Fibroblast of mammary gland (primary cell): Measurements from ENCODE around the gene LAMA5.

Experiments used
- DNase-seq: peaks from one replicate; pipeline ENCODE4 v3.0.0-alpha.2; 2010; ENCODE audit warnings: low read depth
- H3K4me3 ChIP-seq: 2 replicates; pipeline ENCODE4 v1.5.1; 2011; ENCODE audit warnings: low read depth, mild to moderate bottlenecking, low read length, moderate library complexity; ENCODE audit not compliant: control insufficient read depth
- TF ChIP-seq, protein P1 (sequence below): conservative IDR thresholded peaks from 2 replicates; pipeline ENCODE4 v1.5.1; 2011; ENCODE audit warnings: low read depth, low read length, inconsistent platforms; ENCODE audit not compliant: control insufficient read depth, insufficient read depth

Gene LAMA5

DNA sequence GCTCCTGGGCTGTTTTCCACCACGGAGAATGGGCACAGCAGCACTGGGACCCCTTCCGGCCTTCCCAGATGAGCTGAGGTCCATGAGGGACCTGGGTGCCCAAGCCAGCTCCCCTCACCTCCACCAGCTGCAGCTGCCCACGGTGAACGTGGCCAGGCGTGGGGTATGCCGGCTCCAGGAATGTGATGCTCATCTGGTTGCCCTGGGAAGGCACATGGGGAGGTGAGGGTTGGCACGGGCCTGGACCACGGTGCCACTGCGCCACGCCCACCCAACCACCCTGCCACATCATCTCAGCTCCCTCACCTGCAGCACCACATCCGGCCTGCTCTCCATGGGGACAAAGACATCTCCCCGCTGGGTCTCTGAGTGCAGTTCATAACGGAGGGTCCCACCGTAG lies 40.6 kb downstream of the LAMA5 start:
- no peak for DNase-seq
- no peak overlapping the region for H3K4me3 ChIP-seq
- TF ChIP-seq, protein P1, sequence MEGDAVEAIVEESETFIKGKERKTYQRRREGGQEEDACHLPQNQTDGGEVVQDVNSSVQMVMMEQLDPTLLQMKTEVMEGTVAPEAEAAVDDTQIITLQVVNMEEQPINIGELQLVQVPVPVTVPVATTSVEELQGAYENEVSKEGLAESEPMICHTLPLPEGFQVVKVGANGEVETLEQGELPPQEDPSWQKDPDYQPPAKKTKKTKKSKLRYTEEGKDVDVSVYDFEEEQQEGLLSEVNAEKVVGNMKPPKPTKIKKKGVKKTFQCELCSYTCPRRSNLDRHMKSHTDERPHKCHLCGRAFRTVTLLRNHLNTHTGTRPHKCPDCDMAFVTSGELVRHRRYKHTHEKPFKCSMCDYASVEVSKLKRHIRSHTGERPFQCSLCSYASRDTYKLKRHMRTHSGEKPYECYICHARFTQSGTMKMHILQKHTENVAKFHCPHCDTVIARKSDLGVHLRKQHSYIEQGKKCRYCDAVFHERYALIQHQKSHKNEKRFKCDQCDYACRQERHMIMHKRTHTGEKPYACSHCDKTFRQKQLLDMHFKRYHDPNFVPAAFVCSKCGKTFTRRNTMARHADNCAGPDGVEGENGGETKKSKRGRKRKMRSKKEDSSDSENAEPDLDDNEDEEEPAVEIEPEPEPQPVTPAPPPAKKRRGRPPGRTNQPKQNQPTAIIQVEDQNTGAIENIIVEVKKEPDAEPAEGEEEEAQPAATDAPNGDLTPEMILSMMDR: no peak

GRCh38 chr20:62325172-62325905 lies 41.8 kb downstream of the LAMA5 start:
- no peak for DNase-seq
- H3K4me3 ChIP-seq: no peak overlapping the region
- TF ChIP-seq, protein P1: no peak

GRCh38 chr20:62323980-62324906 lies 42.9 kb downstream of the LAMA5 start:
- DNase-seq: no peak
- H3K4me3 ChIP-seq: no peak overlapping the region
- TF ChIP-seq, protein P1: no peak

DNA sequence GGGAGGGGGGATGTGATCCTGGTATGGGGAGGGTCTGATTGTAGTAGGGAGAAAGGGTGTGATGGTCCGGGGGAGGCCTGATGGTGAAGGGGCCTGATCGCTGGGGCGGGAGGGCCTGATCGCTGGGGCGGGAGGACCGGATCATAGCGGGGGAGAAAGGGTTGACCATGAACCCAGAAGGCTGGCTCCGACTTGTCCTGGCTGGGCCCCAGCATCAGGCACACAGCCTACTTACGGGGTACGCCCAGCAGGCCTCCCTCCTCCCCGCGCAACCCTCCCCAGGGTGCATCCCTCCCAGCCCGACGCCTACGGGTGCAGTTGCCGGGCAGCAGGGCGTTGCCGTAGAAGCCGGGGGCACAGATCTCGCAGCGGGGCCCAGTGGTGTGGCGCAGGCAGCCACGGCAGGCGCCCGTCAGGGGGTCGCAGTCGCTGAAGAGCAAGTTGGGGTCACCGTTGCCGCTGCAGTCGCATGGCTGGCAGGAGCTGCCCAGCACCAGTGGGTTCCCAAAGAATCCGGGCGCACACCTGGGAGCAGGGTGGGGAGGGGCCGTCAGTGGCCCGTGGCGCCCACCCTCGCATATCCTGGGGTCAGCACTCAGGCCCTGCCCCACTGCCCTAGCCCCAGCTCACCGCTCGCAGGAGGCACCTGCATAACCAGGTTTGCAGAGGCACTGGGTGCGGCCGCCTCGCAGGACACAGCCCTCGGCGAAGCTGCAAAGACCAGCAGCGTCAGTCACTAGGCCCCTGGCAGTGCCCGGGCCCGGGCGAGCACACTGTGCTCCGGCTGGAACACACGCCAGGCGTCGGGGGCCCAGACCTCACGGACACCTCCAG lies 43.7 kb downstream of the LAMA5 start:
- no peak for DNase-seq
- no peak overlapping the region for H3K4me3 ChIP-seq
- TF ChIP-seq, protein P1: no peak

GRCh38 chr20:62322492-62323041 lies 44.5 kb downstream of the LAMA5 start:
- H3K4me3 ChIP-seq: no peak overlapping the region
- TF ChIP-seq, protein P1: no peak
- DNase-seq: no peak

- TF ChIP-seq, protein P1: no peak
- no peak overlapping the region for H3K4me3 ChIP-seq
- DNase-seq: no peak
Observed at GRCh38 chr20:62321975-62322374, 45.1 kb downstream of the LAMA5 start.
